ENCODE results near the gene GBE1. TPM values are rescaled to one million over a fixed set of nuclear protein-coding genes. Genes with fewer than 3 reads are reported as not detected.

GBE1 gene
- total RNA-seq, 2 experiments from 2014 or later: 18.0 to 21.4 TPM

GRCh38 chr3:81663114-81663513 is 98.3 kb downstream of the GBE1 start:
- no peaks in the 10 kb centered on the region for H3K9me3 Mint-ChIP-seq (ENCODE audit: low read depth)
- no peak for ATAC-seq
- CTCF ChIA-PET: no interaction called here
- DNase-seq: no peak
- peaks cover 3% of the 10 kb centered on the region for H3K4me1 Mint-ChIP-seq
- H3K27ac Mint-ChIP-seq: no peak overlapping the region
- no peaks in the 10 kb centered on the region for H3K27me3 Mint-ChIP-seq
- H3K36me3 Mint-ChIP-seq: no peaks in the 10 kb centered on the region
- H3K4me3 Mint-ChIP-seq: no peak overlapping the region

- CTCF ChIA-PET: no interaction called here
- H3K27me3 Mint-ChIP-seq: no peaks in the 10 kb centered on the region
- ATAC-seq: no peak
- H3K9me3 Mint-ChIP-seq (ENCODE audit: low read depth): no peaks in the 10 kb centered on the region
- H3K36me3 Mint-ChIP-seq: no peaks in the 10 kb centered on the region
- H3K27ac Mint-ChIP-seq: no peak overlapping the region
- DNase-seq: no peak
- no peaks in the 10 kb centered on the region for H3K4me1 Mint-ChIP-seq
- no peak overlapping the region for H3K4me3 Mint-ChIP-seq
Measured at GRCh38 chr3:81660036-81660435, 101.4 kb downstream of the GBE1 start.

- no peak for DNase-seq
- Mint-ChIP-seq H3K27me3 (no peaks in the 10 kb centered on the region), H3K36me3 (no peaks in the 10 kb centered on the region), H3K4me3 (no peak overlapping the region), H3K9me3 (ENCODE audit: low read depth) (no peaks in the 10 kb centered on the region), H3K27ac (no peak overlapping the region), H3K4me1 (no peaks in the 10 kb centered on the region)
- CTCF ChIA-PET: no interaction called here
- no peak for ATAC-seq
Measured at GRCh38 chr3:81658322-81658997, 103.0 kb downstream of the GBE1 start.

GRCh38 chr3:81651139-81651538 is 110.3 kb downstream of the GBE1 start:
- H3K27me3 Mint-ChIP-seq: no peaks in the 10 kb centered on the region
- no peaks in the 10 kb centered on the region for H3K9me3 Mint-ChIP-seq (ENCODE audit: low read depth)
- ATAC-seq (no peak), DNase-seq (no peak)
- no peaks in the 10 kb centered on the region for H3K4me1 Mint-ChIP-seq
- CTCF ChIA-PET: no interaction called here
- no peak overlapping the region for H3K27ac Mint-ChIP-seq
- no peaks in the 10 kb centered on the region for H3K36me3 Mint-ChIP-seq
- no peak overlapping the region for H3K4me3 Mint-ChIP-seq

GRCh38 chr3:81650187-81650586 is 111.3 kb downstream of the GBE1 start:
- no peak overlapping the region for H3K27ac Mint-ChIP-seq
- no peaks in the 10 kb centered on the region for H3K4me1 Mint-ChIP-seq
- ATAC-seq (no peak), DNase-seq (no peak)
- no peaks in the 10 kb centered on the region for H3K27me3 Mint-ChIP-seq
- CTCF ChIA-PET: no interaction called here
- no peaks in the 10 kb centered on the region for H3K36me3 Mint-ChIP-seq
- no peak overlapping the region for H3K4me3 Mint-ChIP-seq
- H3K9me3 Mint-ChIP-seq (ENCODE audit: low read depth): no peaks in the 10 kb centered on the region

GRCh38 chr3:81645248-81645647 is 116.2 kb downstream of the GBE1 start:
- Mint-ChIP-seq H3K27ac (no peak overlapping the region), H3K27me3 (no peaks in the 10 kb centered on the region), H3K4me3 (no peak overlapping the region), H3K36me3 (peaks cover under 1% of the 10 kb centered on the region), H3K4me1 (no peaks in the 10 kb centered on the region), H3K9me3 (ENCODE audit: low read depth) (no peaks in the 10 kb centered on the region)
- ATAC-seq (no peak), DNase-seq (no peak)
- CTCF ChIA-PET: no interaction called here

- ATAC-seq (no peak), DNase-seq (no peak)
- no peak overlapping the region for H3K4me3 Mint-ChIP-seq
- H3K9me3 Mint-ChIP-seq (ENCODE audit: low read depth): no peaks in the 10 kb centered on the region
- no peak overlapping the region for H3K27ac Mint-ChIP-seq
- CTCF ChIA-PET: interaction anchor here (1.2 kb wide), 1 partner anchor 63 kb away, joined by 3 read pairs; no protein-coding TSS in a partner anchor
- H3K4me1 Mint-ChIP-seq: no peaks in the 10 kb centered on the region
- no peaks in the 10 kb centered on the region for H3K27me3 Mint-ChIP-seq
- peaks cover 3% of the 10 kb centered on the region for H3K36me3 Mint-ChIP-seq
Measured at GRCh38 chr3:81643721-81644120, 117.7 kb downstream of the GBE1 start.

GRCh38 chr3:81638480-81638879 is 123.0 kb downstream of the GBE1 start:
- Mint-ChIP-seq H3K4me3 (no peak overlapping the region), H3K9me3 (ENCODE audit: low read depth) (no peaks in the 10 kb centered on the region), H3K36me3 (peaks cover 5% of the 10 kb centered on the region), H3K27me3 (no peaks in the 10 kb centered on the region), H3K27ac (no peak overlapping the region), H3K4me1 (no peaks in the 10 kb centered on the region)
- DNase-seq (no peak), ATAC-seq (no peak)
- CTCF ChIA-PET: no interaction called here

GRCh38 chr3:81632659-81633058 is 128.8 kb downstream of the GBE1 start:
- Mint-ChIP-seq H3K9me3 (ENCODE audit: low read depth) (peaks cover 2% of the 10 kb centered on the region), H3K27ac (no peak overlapping the region), H3K4me3 (no peak overlapping the region), H3K4me1 (no peaks in the 10 kb centered on the region), H3K36me3 (peaks cover 17% of the 10 kb centered on the region), H3K27me3 (no peaks in the 10 kb centered on the region)
- no peak for ATAC-seq
- CTCF ChIA-PET: no interaction called here
- no peak for DNase-seq

- no peak for ATAC-seq
- Mint-ChIP-seq H3K27me3 (no peaks in the 10 kb centered on the region), H3K36me3 (peaks cover under 1% of the 10 kb centered on the region), H3K4me3 (no peak overlapping the region), H3K27ac (no peak overlapping the region), H3K4me1 (no peaks in the 10 kb centered on the region), H3K9me3 (ENCODE audit: low read depth) (no peaks in the 10 kb centered on the region)
- CTCF ChIA-PET: no interaction called here
- DNase-seq: no peak
Measured at GRCh38 chr3:81624756-81625155, 136.7 kb downstream of the GBE1 start.

GRCh38 chr3:81622395-81622794 is 139.1 kb downstream of the GBE1 start:
- ATAC-seq (no peak), DNase-seq (no peak)
- H3K4me3 Mint-ChIP-seq: no peak overlapping the region
- H3K27me3 Mint-ChIP-seq: no peaks in the 10 kb centered on the region
- no peaks in the 10 kb centered on the region for H3K36me3 Mint-ChIP-seq
- no peaks in the 10 kb centered on the region for H3K9me3 Mint-ChIP-seq (ENCODE audit: low read depth)
- no peaks in the 10 kb centered on the region for H3K4me1 Mint-ChIP-seq
- no peak overlapping the region for H3K27ac Mint-ChIP-seq
- CTCF ChIA-PET: no interaction called here

- no peaks in the 10 kb centered on the region for H3K36me3 Mint-ChIP-seq
- no peaks in the 10 kb centered on the region for H3K9me3 Mint-ChIP-seq (ENCODE audit: low read depth)
- H3K27ac Mint-ChIP-seq: no peak overlapping the region
- ATAC-seq (no peak), DNase-seq (no peak)
- no peak overlapping the region for H3K4me3 Mint-ChIP-seq
- H3K27me3 Mint-ChIP-seq: no peaks in the 10 kb centered on the region
- CTCF ChIA-PET: no interaction called here
- no peaks in the 10 kb centered on the region for H3K4me1 Mint-ChIP-seq
Measured at GRCh38 chr3:81621277-81621676, 140.2 kb downstream of the GBE1 start.

GRCh38 chr3:81620849-81621248 is 140.6 kb downstream of the GBE1 start:
- DNase-seq (no peak), ATAC-seq (no peak)
- Mint-ChIP-seq H3K9me3 (ENCODE audit: low read depth) (no peaks in the 10 kb centered on the region), H3K4me1 (no peaks in the 10 kb centered on the region), H3K4me3 (no peak overlapping the region), H3K27me3 (no peaks in the 10 kb centered on the region), H3K36me3 (no peaks in the 10 kb centered on the region), H3K27ac (no peak overlapping the region)
- CTCF ChIA-PET: no interaction called here

GRCh38 chr3:81612768-81613167 is 148.7 kb downstream of the GBE1 start:
- ATAC-seq (no peak), DNase-seq (no peak)
- Mint-ChIP-seq H3K9me3 (ENCODE audit: low read depth) (no peaks in the 10 kb centered on the region), H3K4me3 (no peak overlapping the region), H3K27me3 (no peaks in the 10 kb centered on the region), H3K36me3 (peaks cover 7% of the 10 kb centered on the region), H3K27ac (no peak overlapping the region), H3K4me1 (no peaks in the 10 kb centered on the region)
- CTCF ChIA-PET: no interaction called here

- no peak for DNase-seq
- Mint-ChIP-seq H3K4me1 (no peaks in the 10 kb centered on the region), H3K36me3 (peaks cover 1% of the 10 kb centered on the region), H3K27me3 (no peaks in the 10 kb centered on the region), H3K9me3 (ENCODE audit: low read depth) (no peaks in the 10 kb centered on the region), H3K4me3 (no peak overlapping the region), H3K27ac (no peak overlapping the region)
- CTCF ChIA-PET: no interaction called here
- ATAC-seq: no peak
Measured at GRCh38 chr3:81602781-81603180, 158.7 kb downstream of the GBE1 start.

Measured in activated CD8-positive, alpha-beta memory T cell treated with anti-CD3 and anti-CD28 coated beads, Interleukin-2, amount 10 ng/mL, durations not matched to agents 7 days and 5 days (primary cell).